HG03520 (cell line): ENCODE data around the gene PTPRD.
"Not testable (repeated sequence)": the region's sequence is repeated elsewhere in the genome, so short reads cannot be mapped to it uniquely, and the experiment has no call there.

ENCODE experiments used
- ATAC-seq: cut with Tn5 transposase; IDR thresholded peaks from one replicate; pipeline ENCODE4 v1.9.1; 2021; ENCODE audit warnings: mild to moderate bottlenecking, moderate library complexity; ENCODE audit not compliant: unreplicated experiment

PTPRD gene

DNA sequence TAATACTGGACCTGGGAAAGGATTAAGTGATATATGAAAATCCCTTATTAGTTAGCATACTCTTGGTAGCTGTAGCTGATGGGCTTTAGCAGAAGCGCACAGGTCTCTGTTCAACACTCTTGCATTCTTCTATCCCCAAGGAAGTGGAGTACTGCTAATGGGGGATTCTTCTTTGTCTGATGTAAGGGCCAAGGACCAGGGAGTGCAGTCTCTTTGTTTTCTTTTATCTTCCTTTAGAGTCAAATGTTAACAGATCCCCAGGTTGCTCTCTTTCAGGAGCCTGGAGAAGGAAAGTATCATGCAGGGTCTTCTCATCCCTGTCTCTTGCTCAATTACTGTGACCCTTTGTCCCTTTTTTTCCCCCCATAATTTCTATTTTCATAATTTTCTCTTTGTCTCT, 1666.3 kb downstream of the PTPRD start:
- ATAC-seq = no peak

DNA sequence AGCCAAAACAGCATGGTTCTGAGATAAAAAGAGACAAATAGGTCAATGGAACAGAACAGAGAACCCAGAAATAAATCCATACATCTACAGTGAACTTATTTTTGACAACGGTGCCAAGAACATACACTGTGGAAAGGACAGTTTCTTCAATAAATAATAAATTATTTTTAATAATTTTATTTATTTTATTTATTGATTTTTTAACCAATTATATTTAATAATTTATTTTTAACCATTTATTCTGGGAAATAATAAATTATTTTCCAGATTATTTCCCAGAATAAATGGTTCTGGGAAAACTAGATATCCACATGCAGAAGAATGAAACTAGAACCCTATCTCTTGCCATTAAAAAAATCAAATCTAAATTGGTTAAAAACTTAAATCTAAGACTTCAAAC, 1669.4 kb downstream of the PTPRD start:
- no peak for ATAC-seq

GRCh38 chr9:8940650-8941049, 1672.2 kb downstream of the PTPRD start:
- no peak for ATAC-seq

GRCh38 chr9:8926461-8926860, 1686.3 kb downstream of the PTPRD start:
- no peak for ATAC-seq

DNA sequence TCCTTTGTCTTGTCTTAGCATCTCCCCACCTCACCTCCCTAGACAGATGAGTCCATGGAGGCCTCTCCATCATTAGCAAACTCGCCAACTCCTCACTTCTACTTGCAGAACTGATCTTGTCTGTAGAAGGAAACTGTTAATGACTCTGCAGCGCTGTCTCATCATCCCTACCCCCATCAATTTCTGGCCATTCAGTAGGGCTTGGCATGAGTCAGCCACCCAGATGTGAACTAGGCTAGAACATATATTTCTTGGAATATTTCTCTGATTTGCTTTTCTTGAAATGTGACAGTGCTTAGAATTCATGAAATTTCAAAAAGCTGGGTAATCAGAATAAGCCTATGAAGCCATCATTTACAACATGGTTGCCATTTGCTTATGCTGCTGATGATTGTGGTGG, 1688.2 kb downstream of the PTPRD start:
- ATAC-seq = no peak

DNA sequence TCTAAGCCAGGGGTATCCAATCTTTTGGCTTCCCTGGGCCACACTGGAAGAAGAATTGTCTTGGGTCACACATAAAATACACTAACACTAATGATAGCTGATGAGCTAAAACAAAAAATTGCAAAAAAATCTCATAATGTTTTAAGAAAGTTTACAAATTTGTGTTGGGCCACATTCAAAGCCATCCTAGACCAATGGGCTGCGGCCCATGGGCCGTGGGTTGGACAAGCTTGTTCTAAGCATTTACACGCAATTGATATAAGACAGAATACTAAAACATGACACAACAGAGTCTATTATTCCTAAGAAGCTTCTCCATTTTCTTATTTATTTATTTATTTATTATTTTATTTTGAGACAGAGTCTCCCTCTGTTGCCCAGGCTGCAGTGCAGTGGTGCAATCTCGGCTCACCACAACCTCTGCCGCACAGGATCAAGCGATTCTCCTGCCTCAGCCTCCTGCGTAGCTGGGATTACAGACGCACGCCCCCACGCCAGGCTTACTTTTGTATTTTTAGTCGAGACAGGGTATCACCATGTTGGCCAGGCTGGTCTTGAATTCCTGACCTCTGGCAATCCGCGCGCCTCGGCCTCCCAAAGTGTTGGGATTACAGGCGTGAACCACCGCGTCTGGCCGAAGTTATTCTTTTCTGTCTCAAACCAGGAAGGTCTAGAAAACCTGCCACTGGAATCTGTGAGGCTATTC, 1692.2 kb downstream of the PTPRD start:
- not testable (repeated sequence) for ATAC-seq

DNA sequence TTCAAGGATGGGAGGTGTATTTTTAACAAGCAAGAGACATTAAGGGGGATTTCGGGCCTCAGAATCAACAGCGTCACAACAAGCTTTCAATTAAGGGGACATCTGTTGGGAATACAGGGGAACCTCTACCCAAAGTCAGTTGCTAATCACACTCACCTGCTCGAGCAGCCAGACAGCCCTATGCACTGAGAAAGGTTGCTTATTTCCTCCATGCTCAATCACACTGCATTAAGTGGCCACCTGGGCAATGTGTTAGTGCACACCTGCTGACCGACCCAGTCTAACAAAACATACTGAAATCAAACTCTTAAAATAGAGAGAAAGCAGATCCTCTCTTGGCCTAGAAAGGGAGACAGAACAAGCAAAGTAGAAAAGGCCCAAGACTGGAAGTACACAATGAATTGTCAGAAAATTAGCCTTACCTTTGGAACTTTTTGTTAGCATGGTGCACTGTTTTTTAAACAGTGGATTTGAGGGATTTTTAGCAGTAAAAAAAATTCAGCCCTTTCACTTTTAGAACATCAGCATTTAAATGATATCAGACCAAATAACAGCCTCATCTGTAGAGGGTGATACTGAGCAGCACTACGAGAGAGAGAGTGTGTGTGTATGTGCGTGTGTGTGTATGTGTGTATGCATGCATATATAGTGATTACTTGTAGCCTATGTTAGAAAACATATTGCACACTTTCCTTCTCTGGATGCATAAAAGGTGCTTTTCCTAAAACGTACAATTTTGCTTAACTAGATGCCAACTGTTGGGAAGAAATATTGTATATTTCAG, 1694.7 kb downstream of the PTPRD start:
- no peak for ATAC-seq

DNA sequence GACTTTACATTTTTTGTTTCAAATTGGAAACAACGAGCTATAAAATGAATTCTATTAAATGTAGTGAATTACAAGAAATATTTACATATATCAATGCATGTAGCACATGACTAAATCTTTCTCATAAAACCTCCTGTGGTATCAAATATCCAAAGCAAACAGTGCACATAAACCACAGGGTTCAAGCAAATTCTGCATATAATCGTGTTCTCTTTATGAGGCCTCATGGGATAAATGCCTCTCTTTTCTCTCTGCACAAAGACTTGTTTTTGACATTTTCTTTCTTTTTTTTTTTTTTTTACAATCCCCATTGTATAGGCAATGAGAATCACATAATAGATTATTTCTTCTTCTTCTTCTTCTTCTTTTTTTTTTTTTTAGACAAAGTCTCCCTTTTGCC, 1696.0 kb downstream of the PTPRD start:
- no peak for ATAC-seq

- no peak for ATAC-seq
These were observed 1704.9 kb downstream of the PTPRD start for GRCh38 chr9:8907868-8908267.

- no peak for ATAC-seq
These were observed 1707.1 kb downstream of the PTPRD start for GRCh38 chr9:8905731-8906130.

- no peak for ATAC-seq
These were observed 1707.9 kb downstream of the PTPRD start for GRCh38 chr9:8904771-8905515.

DNA sequence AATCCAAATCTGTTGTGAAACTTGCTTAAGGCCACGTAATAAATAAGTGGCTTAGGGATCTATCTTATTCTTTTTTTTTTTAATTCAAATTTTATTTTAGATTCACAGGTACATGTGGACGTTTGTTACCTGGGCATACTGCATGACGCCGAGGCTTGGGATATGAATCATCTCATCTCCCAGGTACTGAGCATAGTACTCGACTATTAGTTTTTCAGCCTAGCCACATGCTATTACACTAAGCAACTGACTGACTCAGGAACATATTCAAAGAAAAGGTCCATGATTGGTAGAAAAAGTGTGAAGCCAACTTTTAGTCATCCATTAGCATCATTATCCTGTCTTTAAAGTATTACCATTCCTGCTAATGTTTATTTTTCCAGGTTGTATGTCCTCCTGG, 1709.7 kb downstream of the PTPRD start:
- no peak for ATAC-seq

GRCh38 chr9:8901146-8901545, 1711.7 kb downstream of the PTPRD start:
- no peak for ATAC-seq

- no peak for ATAC-seq
These were observed 1713.3 kb downstream of the PTPRD start for GRCh38 chr9:8899511-8899910.

DNA sequence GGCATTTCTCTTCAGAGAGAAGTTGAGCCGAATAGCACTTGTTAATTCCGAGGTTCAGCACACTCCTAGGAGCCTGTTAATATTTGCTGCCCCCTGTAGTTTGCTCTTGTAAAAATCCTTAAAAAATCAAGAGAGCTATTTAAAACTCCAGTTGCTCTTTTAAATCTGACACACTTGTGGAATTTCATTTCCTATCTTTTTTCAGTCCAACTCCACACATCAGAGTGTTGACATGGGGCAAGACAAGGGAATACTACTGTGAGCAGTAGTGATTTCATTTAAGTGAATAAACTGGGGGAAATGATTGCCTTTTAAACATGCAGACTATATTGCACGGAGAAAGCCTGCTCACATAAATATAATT, 1717.0 kb downstream of the PTPRD start:
- ATAC-seq = no peak

- no peak for ATAC-seq
These were observed 1717.5 kb downstream of the PTPRD start for GRCh38 chr9:8895106-8895860.

DNA sequence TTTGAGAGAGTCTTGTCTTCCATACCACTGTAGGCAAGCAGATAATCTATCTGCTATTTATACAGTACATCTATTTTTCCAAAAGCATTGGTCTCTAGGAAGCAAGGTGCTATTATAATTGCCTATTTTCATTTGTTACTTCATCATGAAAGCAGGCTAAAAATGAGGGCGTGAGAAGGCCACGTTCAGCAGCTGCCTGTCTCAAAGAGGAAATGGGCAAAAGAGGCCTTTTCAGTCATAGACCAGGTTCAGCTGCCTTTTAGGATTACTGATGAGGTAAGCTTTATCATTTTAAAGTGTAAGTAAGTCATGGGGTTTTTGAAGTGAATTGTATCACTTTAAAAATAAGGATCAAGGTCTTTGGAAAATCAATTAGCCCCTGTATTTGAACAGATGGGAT, 1722.1 kb downstream of the PTPRD start:
- ATAC-seq = no peak

DNA sequence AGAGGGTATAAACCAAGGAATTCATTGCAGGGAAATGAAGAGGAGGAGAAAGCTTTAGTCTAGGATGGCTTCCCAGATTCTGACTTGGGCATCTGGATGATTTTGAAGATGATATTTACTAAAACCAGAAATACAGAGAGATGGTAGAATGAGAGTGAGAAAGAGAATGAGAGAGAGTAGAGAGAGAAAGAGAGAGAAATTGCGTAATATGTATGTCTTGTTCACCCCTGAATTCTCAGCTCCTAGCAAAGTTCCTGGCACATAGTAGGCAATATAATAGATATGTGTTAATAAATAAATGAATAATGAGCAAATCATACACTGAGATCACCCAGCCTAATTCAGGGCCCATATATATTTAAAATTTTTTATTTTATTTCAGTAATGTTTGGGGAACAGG, 1723.7 kb downstream of the PTPRD start:
- ATAC-seq = no peak

- ATAC-seq = no peak
These were observed 1724.2 kb downstream of the PTPRD start for GRCh38 chr9:8888591-8888990.

- ATAC-seq = no peak
These were observed 1725.4 kb downstream of the PTPRD start for GRCh38 chr9:8887369-8887768.

GRCh38 chr9:8883321-8883720, 1729.5 kb downstream of the PTPRD start:
- no peak for ATAC-seq
